ENCODE data around the gene BPIFB3. TPM values are rescaled to one million over a fixed set of nuclear protein-coding genes. Genes with fewer than 3 reads are reported as not detected.
"Not testable (repeated sequence)": the region's sequence is repeated elsewhere in the genome, so short reads cannot be mapped to it uniquely, and the experiment has no call there.

BPIFB3 gene
- total RNA-seq, 2 donors from 2014 or later, result not detected

GRCh38 chr20:33092361-33092760 lies 38.7 kb downstream of the BPIFB3 start:
- no peak overlapping the region for H3K27ac ChIP-seq
- no peaks in the 10 kb centered on the region for H3K9me3 ChIP-seq
- H3K36me3 ChIP-seq, result no peaks in the 10 kb centered on the region
- ATAC-seq (ENCODE audit: insufficient number of reproducible peaks, low FRiP score, low read depth) (no peak), DNase-seq (ENCODE audit: low spot score) (no peak)
- no peak overlapping the region for H3K4me3 ChIP-seq
- TF ChIP-seq CTCF (IDR thresholded peaks at IDR 0.05), result no peak
- no peaks in the 10 kb centered on the region for H3K27me3 ChIP-seq (replicated peaks; ENCODE audit: insufficient read depth)
- no peaks in the 10 kb centered on the region for H3K4me1 ChIP-seq (ENCODE audit: control insufficient read depth in 1 of 2, low read depth in 2 of 2)

DNA sequence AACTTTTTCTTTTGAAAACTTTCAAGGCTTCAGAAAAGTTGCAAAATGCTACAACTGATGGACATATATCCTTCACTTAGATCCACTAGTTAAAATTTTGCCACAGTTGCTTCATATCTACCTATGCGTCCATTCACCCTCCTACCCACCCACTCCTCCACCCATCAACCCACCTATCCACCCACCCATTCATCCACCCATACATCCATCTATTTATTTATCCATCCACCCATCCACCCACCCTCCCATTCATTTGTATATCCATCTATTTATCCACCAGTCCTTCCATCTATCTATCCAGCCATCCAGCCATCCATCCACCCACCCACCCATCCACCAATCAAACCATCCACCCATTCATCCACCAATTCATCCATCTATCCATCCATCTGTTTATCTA lies 39.4 kb downstream of the BPIFB3 start:
- TF ChIP-seq CTCF (IDR thresholded peaks at IDR 0.05), result no peak

GRCh38 chr20:33093582-33093981 lies 39.9 kb downstream of the BPIFB3 start:
- no peaks in the 10 kb centered on the region for H3K27me3 ChIP-seq (replicated peaks; ENCODE audit: insufficient read depth)
- H3K4me1 ChIP-seq (ENCODE audit: control insufficient read depth in 1 of 2, low read depth in 2 of 2), result no peaks in the 10 kb centered on the region
- H3K9me3 ChIP-seq, result no peaks in the 10 kb centered on the region
- DNase-seq (ENCODE audit: low spot score), result no peak
- no peaks in the 10 kb centered on the region for H3K36me3 ChIP-seq
- no peak overlapping the region for H3K4me3 ChIP-seq
- no peak for TF ChIP-seq CTCF (IDR thresholded peaks at IDR 0.05)
- no peak overlapping the region for H3K27ac ChIP-seq
- ATAC-seq (ENCODE audit: insufficient number of reproducible peaks, low FRiP score, low read depth), result no peak

More for the DNA sequence above, 39.4 kb downstream of the BPIFB3 start:
- Histone ChIP-seq H3K36me3 (no peaks in the 10 kb centered on the region), H3K4me1 (ENCODE audit: control insufficient read depth in 1 of 2, low read depth in 2 of 2) (no peaks in the 10 kb centered on the region), H3K4me3 (no peak overlapping the region), H3K9me3 (no peaks in the 10 kb centered on the region), H3K27me3 (replicated peaks; ENCODE audit: insufficient read depth) (no peaks in the 10 kb centered on the region), H3K27ac (no peak overlapping the region)
- DNase-seq (ENCODE audit: low spot score) (no peak), ATAC-seq (ENCODE audit: insufficient number of reproducible peaks, low FRiP score, low read depth) (no peak)

GRCh38 chr20:33095249-33095648 lies 41.5 kb downstream of the BPIFB3 start:
- no peak for DNase-seq (ENCODE audit: low spot score)
- H3K27me3 ChIP-seq (replicated peaks; ENCODE audit: insufficient read depth), result no peaks in the 10 kb centered on the region
- H3K9me3 ChIP-seq, result no peaks in the 10 kb centered on the region
- ATAC-seq (ENCODE audit: insufficient number of reproducible peaks, low FRiP score, low read depth), result no peak
- no peak overlapping the region for H3K27ac ChIP-seq
- H3K4me1 ChIP-seq (ENCODE audit: control insufficient read depth in 1 of 2, low read depth in 2 of 2), result no peaks in the 10 kb centered on the region
- H3K36me3 ChIP-seq, result no peaks in the 10 kb centered on the region
- TF ChIP-seq CTCF (IDR thresholded peaks at IDR 0.05), result no peak
- no peak overlapping the region for H3K4me3 ChIP-seq

DNA sequence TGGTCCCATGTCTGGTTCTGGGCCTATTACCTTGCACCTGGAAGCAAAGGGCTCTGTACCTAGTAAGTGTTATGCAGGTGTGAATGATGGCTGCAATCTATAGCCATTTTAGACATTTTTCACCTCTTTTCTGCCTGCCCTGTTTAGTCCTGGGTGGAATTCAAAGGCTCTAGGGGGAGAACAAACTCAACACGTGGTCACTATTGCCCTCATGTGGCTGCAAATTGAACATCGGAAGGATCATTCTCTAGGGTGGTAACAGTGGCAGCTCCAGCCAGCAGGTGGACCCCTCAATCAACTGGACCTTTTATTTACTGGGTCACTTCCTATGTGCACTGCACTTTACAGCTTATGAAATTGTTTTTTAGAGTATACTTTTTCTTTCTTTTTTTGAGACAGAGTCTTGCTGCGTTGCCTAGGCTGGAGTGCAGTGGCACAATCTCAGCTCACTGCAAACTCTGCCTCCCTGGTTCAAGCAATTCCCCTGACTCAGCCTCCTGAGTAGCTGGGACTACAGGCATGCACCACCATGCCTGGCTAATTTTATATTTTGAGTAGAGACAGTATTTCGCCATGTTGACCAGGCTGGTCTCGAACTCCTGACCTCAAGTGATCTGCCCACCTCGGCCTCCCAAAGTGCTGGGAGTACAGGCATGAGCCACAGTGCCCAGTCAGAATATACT lies 42.3 kb downstream of the BPIFB3 start:
- not testable (repeated sequence) for H3K9me3 ChIP-seq; H3K4me1 ChIP-seq (ENCODE audit: control insufficient read depth in 1 of 2, low read depth in 2 of 2); ATAC-seq (ENCODE audit: insufficient number of reproducible peaks, low FRiP score, low read depth)

GRCh38 chr20:33097001-33097400 lies 43.3 kb downstream of the BPIFB3 start:
- Histone ChIP-seq H3K9me3 (no peaks in the 10 kb centered on the region), H3K27me3 (replicated peaks; ENCODE audit: insufficient read depth) (no peaks in the 10 kb centered on the region), H3K27ac (no peak overlapping the region), H3K4me3 (no peak overlapping the region), H3K36me3 (no peaks in the 10 kb centered on the region), H3K4me1 (ENCODE audit: control insufficient read depth in 1 of 2, low read depth in 2 of 2) (no peaks in the 10 kb centered on the region)
- DNase-seq (ENCODE audit: low spot score) (no peak), ATAC-seq (ENCODE audit: insufficient number of reproducible peaks, low FRiP score, low read depth) (no peak)
- no peak for TF ChIP-seq CTCF (IDR thresholded peaks at IDR 0.05)

More for the DNA sequence above, 42.3 kb downstream of the BPIFB3 start:
- H3K4me3 ChIP-seq; H3K36me3 ChIP-seq; DNase-seq (ENCODE audit: low spot score); H3K27me3 ChIP-seq (replicated peaks; ENCODE audit: insufficient read depth); H3K27ac ChIP-seq: not testable (repeated sequence)

All from thoracic aorta (tissue), 2 donors.